ENCODE results near the gene KRTAP26-1.

GRCh38 chr21:30340714-30341573 lies 20.8 kb upstream of the KRTAP26-1 start:
- no peak for TF ChIP-seq POLR2A (IDR thresholded peaks at IDR 0.05; ENCODE audit: low read depth, low read length)
- no peak for TF ChIP-seq TAF1 (IDR thresholded peaks at IDR 0.05; ENCODE audit: borderline replicate concordance, low read depth, low read length)
- no peak for TF ChIP-seq POLR2AphosphoS5 (IDR thresholded peaks at IDR 0.05; ENCODE audit: low read depth, low read length)
